H1 (cell line): ENCODE results near the gene ALDOC. TPM values are rescaled to one million over a fixed set of nuclear protein-coding genes. Genes with fewer than 3 reads are reported as not detected.

Experiments used
- CTCF ChIA-PET: fragments of 300-600 bp; sonication (Branson Sonifier 250); formaldehyde crosslinking; loops from one replicate; lab custom pipeline; 2021; ENCODE audit not compliant: partially characterized antibody; lab: Charles Lee
- POLR2A ChIA-PET: fragments of 300-600 bp; sonication (Branson Sonifier 250); formaldehyde crosslinking; loops from one replicate; lab custom pipeline; 2021; ENCODE audit warnings: inconsistent platforms; ENCODE audit not compliant: partially characterized antibody; lab: Charles Lee
- DNase-seq, 2 experiments: peaks; one replicate each; pipeline versions ENCODE4 v3.0.0 to v3.0.0-alpha.2; 2010 to 2022; ENCODE audit warnings: low spot score in 2 of 2, low read depth in 1 of 2, mixed read lengths in 1 of 2
- FAIRE-seq: peaks from 2 replicates; lab custom pipeline; 2011; peaks lifted over from hg19 to GRCh38; lab: Jason Lieb, UNC
- H2AFZ ChIP-seq: 2 replicates; pipeline ENCODE4 v1.8.1; 2012; ENCODE audit warnings: low read length, inconsistent platforms
- H2AK5ac ChIP-seq: 2 replicates; pipeline ENCODE4 v1.6.1; 2013; ENCODE audit warnings: low read depth, low read length
- H2BK120ac ChIP-seq: replicated peaks from 2 replicates; pipeline ENCODE3; 2013; ENCODE audit warnings: low read depth, low read length, inconsistent platforms
- H2BK12ac ChIP-seq: 2 replicates; pipeline ENCODE4 v1.6.1; 2013; ENCODE audit warnings: low read depth, low read length
- H2BK15ac ChIP-seq: 2 replicates; pipeline ENCODE4 v1.6.1; 2013; ENCODE audit warnings: low read length
- H2BK20ac ChIP-seq: 2 replicates; pipeline ENCODE4 v1.6.1; 2013; ENCODE audit warnings: low read length
- H2BK5ac ChIP-seq: 2 replicates; pipeline ENCODE4 v1.6.1; 2013; ENCODE audit warnings: low read depth, low read length
- H3K14ac ChIP-seq: 2 replicates; pipeline ENCODE4 v1.6.1; 2013; ENCODE audit warnings: inconsistent platforms; ENCODE audit not compliant: insufficient read length
- H3K18ac ChIP-seq: 2 replicates; pipeline ENCODE4 v1.6.1; 2013; ENCODE audit warnings: low read length; ENCODE audit errors: extremely low read depth
- H3K23ac ChIP-seq: 2 replicates; pipeline ENCODE4 v1.6.1; 2013; ENCODE audit warnings: inconsistent platforms; ENCODE audit not compliant: insufficient read length
- H3K23me2 ChIP-seq: 2 replicates; pipeline ENCODE4 v1.6.1; 2013; ENCODE audit warnings: low read depth, low read length
- H3K27ac ChIP-seq: 2 replicates; pipeline ENCODE4 v1.6.1; 2011; ENCODE audit warnings: low read depth, low read length, inconsistent platforms
- H3K27me3 ChIP-seq, 4 experiments: replicated peaks in 1 of 4; 1 replicate in 1 of 4; 2 replicates in 3 of 4; pipeline versions ENCODE4 v1.6.1 to v1.8.1; 2011 to 2013; ENCODE audit warnings: low read length in 3 of 4, mild to moderate bottlenecking in 3 of 4, inconsistent platforms in 2 of 4, mixed read lengths in 2 of 4, moderate library complexity in 1 of 4; ENCODE audit not compliant: control insufficient read depth in 3 of 4, insufficient read depth in 3 of 4; ENCODE audit errors: extremely low read depth in 1 of 4
- H3K36me3 ChIP-seq, 4 experiments: 2 replicates each; pipeline versions ENCODE4 v1.6.1 to v1.8.1; 2011 to 2013; ENCODE audit warnings: mild to moderate bottlenecking in 4 of 4, low read length in 3 of 4, moderate library complexity in 2 of 4, control low read depth in 1 of 4, inconsistent platforms in 1 of 4; ENCODE audit not compliant: insufficient read depth in 4 of 4, control insufficient read depth in 2 of 4
- H3K4ac ChIP-seq: replicated peaks from 2 replicates; pipeline ENCODE3; 2013; ENCODE audit warnings: low read length, low read depth, mixed read lengths, inconsistent platforms; ENCODE audit not compliant: insufficient read length
- H3K4me1 ChIP-seq, 4 experiments: replicated peaks in 1 of 4; 1 replicate in 1 of 4; 2 replicates in 3 of 4; pipeline versions ENCODE4 v1.6.1 to v1.8.1; 2011 to 2013; ENCODE audit warnings: low read length in 3 of 4, inconsistent platforms in 2 of 4, mixed read lengths in 1 of 4; ENCODE audit not compliant: insufficient read depth in 4 of 4, control insufficient read depth in 3 of 4
- H3K4me2 ChIP-seq, 2 experiments: 2 replicates each; pipeline versions ENCODE4 v1.6.1 to v1.8.1; 2011 to 2013; ENCODE audit warnings: low read depth in 2 of 2, low read length in 2 of 2, control low read depth in 1 of 2, inconsistent platforms in 1 of 2, mild to moderate bottlenecking in 1 of 2; ENCODE audit not compliant: insufficient read depth in 1 of 2
- H3K4me3 ChIP-seq, 4 experiments: fragments of 200-600, 300-600 bp in 1 of 4; sonication (generic), shearing (Covaris generic), sonication (Bioruptor Twin) in 1 of 4; 2 replicates each; pipeline versions ENCODE4 v1.5.1 to v1.8.1; 2011 to 2016; ENCODE audit warnings: low read length in 4 of 4, low read depth in 3 of 4, control low read depth in 2 of 4, inconsistent platforms in 2 of 4, mild to moderate bottlenecking in 2 of 4, mixed read lengths in 1 of 4, moderate library complexity in 1 of 4; ENCODE audit not compliant: insufficient read depth in 2 of 4; ENCODE audit errors: extremely low read depth in 1 of 4
- H3K56ac ChIP-seq: replicated peaks from 2 replicates; pipeline ENCODE3; 2013; ENCODE audit warnings: low read depth, mild to moderate bottlenecking, mixed read lengths, low read length, inconsistent platforms; ENCODE audit not compliant: insufficient read length
- H3K79me1 ChIP-seq: 2 replicates; pipeline ENCODE4 v1.6.1; 2013; ENCODE audit warnings: low read depth, low read length, control low read depth
- H3K79me2 ChIP-seq, 2 experiments: 2 replicates each; pipeline versions ENCODE4 v1.6.1 to v1.8.1; 2012 to 2013; ENCODE audit warnings: low read length in 2 of 2, mild to moderate bottlenecking in 2 of 2, inconsistent platforms in 1 of 2; ENCODE audit not compliant: insufficient read depth in 2 of 2, control insufficient read depth in 1 of 2
- H3K9ac ChIP-seq, 4 experiments: replicated peaks in 1 of 4; 1 replicate in 1 of 4; 2 replicates in 3 of 4; pipeline versions ENCODE4 v1.6.1 to v1.8.1; 2011 to 2013; ENCODE audit warnings: low read depth in 3 of 4, low read length in 3 of 4, control low read depth in 2 of 4, mild to moderate bottlenecking in 2 of 4, moderate library complexity in 2 of 4, inconsistent platforms in 1 of 4; ENCODE audit errors: extremely low read depth in 1 of 4
- H3K9me3 ChIP-seq, 2 experiments: 2 replicates each; pipeline versions ENCODE4 v1.6.1 to v1.8.1; 2012 to 2013; ENCODE audit warnings: mild to moderate bottlenecking in 2 of 2, moderate library complexity in 2 of 2, control low read depth in 1 of 2, inconsistent platforms in 1 of 2, low read depth in 1 of 2, low read length in 1 of 2, mixed read lengths in 1 of 2; ENCODE audit not compliant: insufficient read depth in 2 of 2
- H4K20me1 ChIP-seq, 2 experiments: replicated peaks in 1 of 2; 2 replicates each; pipeline versions ENCODE3 to v1.8.1; 2011 to 2013; ENCODE audit warnings: inconsistent platforms in 2 of 2, low read length in 2 of 2, mild to moderate bottlenecking in 1 of 2; ENCODE audit not compliant: insufficient read depth in 2 of 2, control insufficient read depth in 1 of 2
- H4K5ac ChIP-seq: 2 replicates; pipeline ENCODE4 v1.6.1; 2013; ENCODE audit warnings: low read length, low read depth, mixed read lengths, inconsistent platforms; ENCODE audit not compliant: insufficient read length
- H4K8ac ChIP-seq: 2 replicates; pipeline ENCODE4 v1.8.0; 2013; ENCODE audit warnings: mild to moderate bottlenecking, moderate library complexity, low read length, inconsistent platforms; ENCODE audit not compliant: insufficient read depth; ENCODE audit errors: extremely low read depth
- H4K91ac ChIP-seq: replicated peaks from 2 replicates; pipeline ENCODE3; 2013; ENCODE audit warnings: low read length, mixed read lengths, inconsistent platforms; ENCODE audit not compliant: insufficient read length
- NRF1 ChIP-seq: IDR thresholded peaks from 2 replicates; pipeline ENCODE4 v1.6.1; 2011; ENCODE audit warnings: mild to moderate bottlenecking, low read depth, low read length, improper control_type of control experiment
- ZNF274 ChIP-seq: IDR thresholded peaks from 2 replicates; pipeline ENCODE4 v1.7.0; 2012; ENCODE audit warnings: low read length, borderline replicate concordance; ENCODE audit errors: extremely low read depth
- WGBS, 2 experiments: shearing (Covaris generic) in 1 of 2; methylation state at CpG; one replicate each; pipeline versions ENCODE4 v1.1.6 to v1.1.7; 2013 to 2015; ENCODE audit warnings: low lambda C conversion rate in 2 of 2, mixed read lengths in 2 of 2, inconsistent platforms in 1 of 2, low coverage in 1 of 2, missing lambda C conversion rate in 1 of 2; ENCODE audit not compliant: insufficient replicate concordance in 2 of 2, insufficient coverage in 1 of 2, insufficient read length in 1 of 2; ENCODE audit errors: extremely low coverage in 1 of 2, missing lambda C conversion rate in 1 of 2; 5-methylcytosine and 5-hydroxymethylcytosine counted together
- polyA plus RNA-seq, 7 experiments: library from polyadenylated mRNA; depleted of rRNA in 3 of 7; stranded (reverse) in 5 of 7; unstranded in 2 of 7; fragments of >200 nt in 5 of 7; fragments of 200-250 nt in 2 of 7; gene quantifications; 1 replicate in 5 of 7; 2 replicates in 1 of 7; 4 replicates in 1 of 7; pipeline versions ENCODE4 v1.2.1 to v1.2.3, GENCODE V29; 2011 to 2013; ENCODE audit warnings: missing spikeins in 2 of 7, mixed read lengths in 2 of 7
- total RNA-seq: library from RNA; stranded (reverse); fragmentation: NEBNext Ultra II Directional; extraction: Animal tissue kit (Norgen Biotek cat#: 25700); gene quantifications from 2 replicates; pipeline ENCODE4 v1.2.1, GENCODE V29; 2021

The ALDOC gene
- total and polyA plus RNA-seq, 2 of the 8 experiments (the other 6 are each of a cell fraction or from before 2014, with no cell fraction given) = 51.6 to 103 TPM

GRCh38 chr17:28577466-28577824 lies 750 bp upstream of the ALDOC start:
- Histone ChIP-seq H2AK5ac (no peak overlapping the region), H2BK120ac (no peak overlapping the region), H3K14ac (no peak overlapping the region), H3K79me1 (no peaks in the 10 kb centered on the region), H3K23me2 (no peaks in the 10 kb centered on the region; the same call in 1 of the 2 replicates), H3K27me3 (peaks cover 0 to 4% (median 2%) of the 10 kb centered on the region in 4 experiments; a peak in 3 of 7 replicates), H2BK12ac (peak overlapping the region; percentile 77; the same call in 1 of the 2 replicates), H3K4me2 (peak overlapping the region; percentile 2 to 72; a peak in 2 of 4 replicates), H3K27ac (no peak overlapping the region), H3K18ac (peak overlapping the region; percentile 26; the same call in 1 of the 2 replicates), H4K5ac (no peak overlapping the region), H2BK15ac (no peak overlapping the region), H2BK20ac (no peak overlapping the region), H3K9ac (no peak overlapping the region), H4K8ac (no peak overlapping the region), H3K4ac (no peak overlapping the region), H3K4me1 (peaks cover 2 to 9% (median 5%) of the 10 kb centered on the region in 4 experiments; a peak in 6 of 7 replicates), H3K79me2 (no peaks in the 10 kb centered on the region), H4K20me1 (peaks cover 4 to 5% of the 10 kb centered on the region in 2 experiments), H4K91ac (peak overlapping the region; percentile 13), H2BK5ac (peak overlapping the region; percentile 79; the same call in 1 of the 2 replicates), H3K23ac (no peak overlapping the region), H3K56ac (no peak overlapping the region), H2AFZ (no peak overlapping the region), H3K36me3 (peaks cover 16 to 42% (median 38%) of the 10 kb centered on the region in 4 experiments), H3K4me3 (no peak overlapping the region), H3K9me3 (no peaks in the 10 kb centered on the region)
- DNase-seq (no peak), FAIRE-seq (no peak)
- 86% methylated on average over 3 of the region's 3 CpGs; no CpG with 5 or more reads in 1 of the 2 experiments for WGBS, 2 experiments
- POLR2A ChIA-PET = interaction anchor here (0.5 to 4.2 kb wide), 21 partner anchors 8 to 148 kb away, joined by 3 to 24 read pairs (median 5); partner anchors contain the start of genes BLTP2, RSKR, SDF2 and SPAG5
- CTCF ChIA-PET = interaction anchor here (1.2 to 3.5 kb wide), 7 partner anchors 11 to 94 kb away, joined by 3 to 18 read pairs (median 4); no protein-coding TSS in a partner anchor
- TF ChIP-seq NRF1 (no peak), ZNF274 (no peak)
